ENCODE results near the gene TMEM50A.
"Not testable (repeated sequence)": the region's sequence is repeated elsewhere in the genome, so short reads cannot be mapped to it uniquely, and the experiment has no call there.

Gene TMEM50A

DNA sequence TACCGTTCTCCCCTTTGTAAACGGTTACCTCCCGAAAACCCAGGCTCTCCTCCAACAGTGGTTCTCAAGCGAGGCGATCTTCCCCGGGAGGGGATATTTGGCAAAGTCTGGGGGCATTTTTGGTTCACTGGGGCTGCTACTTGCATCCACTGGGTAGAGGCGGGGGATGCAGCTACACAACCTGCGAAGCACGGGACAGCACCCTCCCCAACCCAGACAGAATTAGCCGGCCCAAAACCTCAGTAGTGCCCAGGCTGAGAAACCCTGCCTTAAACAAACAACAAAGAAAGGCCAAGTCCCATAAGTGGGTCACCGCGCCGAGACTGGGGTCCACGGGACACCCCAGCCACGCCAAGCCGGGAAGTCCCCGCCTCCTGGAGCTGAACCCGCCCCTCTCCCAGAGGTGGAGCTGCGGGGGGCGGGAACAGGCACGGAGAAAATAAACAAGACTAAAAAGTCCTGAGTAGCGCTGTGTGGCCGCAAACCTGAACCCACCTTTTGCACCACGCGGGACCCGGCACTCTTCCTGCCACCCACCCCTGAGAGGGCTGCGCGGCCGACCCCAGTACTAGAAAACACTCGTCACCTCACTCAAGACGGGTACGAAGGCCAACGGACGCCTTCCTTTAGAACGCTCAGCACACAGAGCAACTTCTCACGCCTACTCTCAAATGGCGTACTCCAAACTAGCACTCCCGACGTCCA lies 499 bp upstream of the TMEM50A start:
- not testable (repeated sequence) for DNase-seq

GRCh38 chr1:25338986-25339385 lies 852 bp downstream of the TMEM50A start:
- peak in 2 of 4 experiments; percentile 52 for DNase-seq

DNA sequence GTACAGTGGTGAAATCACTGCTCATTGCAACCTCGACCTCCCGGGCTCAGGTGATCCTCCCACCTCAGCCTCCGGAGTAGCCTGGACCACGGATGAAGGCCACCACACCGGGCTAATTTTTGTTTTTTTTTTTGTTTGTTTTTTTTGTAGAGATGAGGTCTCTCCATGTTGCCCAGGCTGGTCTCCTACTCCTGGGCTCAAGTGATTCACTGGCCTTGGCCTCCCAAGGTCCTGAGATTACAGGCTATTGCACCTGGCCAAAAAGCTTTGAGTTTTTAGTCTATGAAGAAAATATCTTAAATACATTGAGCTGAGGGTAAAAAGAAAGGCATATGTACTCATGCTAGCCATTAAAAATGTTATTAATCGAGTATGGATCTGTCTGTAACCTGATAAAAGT lies 3.6 kb downstream of the TMEM50A start:
- no peak for DNase-seq

- no peak for DNase-seq
These were observed 4.7 kb downstream of the TMEM50A start for GRCh38 chr1:25342846-25343245.

GRCh38 chr1:25343872-25344271 lies 5.7 kb downstream of the TMEM50A start:
- no peak for DNase-seq

- DNase-seq = no peak
These were observed 9.4 kb downstream of the TMEM50A start for GRCh38 chr1:25347556-25347955.

GRCh38 chr1:25349606-25350005 lies 11.5 kb downstream of the TMEM50A start:
- no peak for DNase-seq

DNA sequence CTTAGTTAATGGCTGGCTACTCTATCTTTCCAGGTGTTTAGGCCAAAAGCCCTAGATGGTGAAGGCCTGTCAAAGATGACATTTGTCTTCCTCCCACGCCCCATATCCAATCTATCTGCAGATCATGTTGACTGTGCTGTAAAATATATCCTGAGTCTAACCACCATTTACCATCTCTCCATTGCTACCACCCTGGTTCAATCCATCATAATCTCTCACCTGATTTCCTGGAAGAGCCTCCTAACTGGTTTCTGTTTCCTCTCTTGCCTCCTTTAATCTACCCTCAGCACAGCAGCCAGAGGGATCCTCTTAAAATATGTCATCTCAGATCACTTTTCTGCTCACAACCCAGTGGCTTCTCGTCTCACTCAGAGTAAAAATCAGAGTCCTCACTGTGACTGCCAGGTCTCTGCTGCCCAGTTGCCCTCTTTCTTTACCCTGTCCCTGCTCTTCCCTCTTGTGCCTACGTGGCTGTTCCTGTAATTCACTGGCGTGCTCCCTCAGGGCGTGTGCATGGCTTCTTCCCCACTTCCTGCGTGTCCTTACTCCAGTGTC lies 17.8 kb downstream of the TMEM50A start:
- no peak for DNase-seq

- no peak for DNase-seq
These were observed 18.3 kb downstream of the TMEM50A start for GRCh38 chr1:25356441-25356840.

GRCh38 chr1:25356848-25357247 lies 18.7 kb downstream of the TMEM50A start:
- no peak for DNase-seq

DNA sequence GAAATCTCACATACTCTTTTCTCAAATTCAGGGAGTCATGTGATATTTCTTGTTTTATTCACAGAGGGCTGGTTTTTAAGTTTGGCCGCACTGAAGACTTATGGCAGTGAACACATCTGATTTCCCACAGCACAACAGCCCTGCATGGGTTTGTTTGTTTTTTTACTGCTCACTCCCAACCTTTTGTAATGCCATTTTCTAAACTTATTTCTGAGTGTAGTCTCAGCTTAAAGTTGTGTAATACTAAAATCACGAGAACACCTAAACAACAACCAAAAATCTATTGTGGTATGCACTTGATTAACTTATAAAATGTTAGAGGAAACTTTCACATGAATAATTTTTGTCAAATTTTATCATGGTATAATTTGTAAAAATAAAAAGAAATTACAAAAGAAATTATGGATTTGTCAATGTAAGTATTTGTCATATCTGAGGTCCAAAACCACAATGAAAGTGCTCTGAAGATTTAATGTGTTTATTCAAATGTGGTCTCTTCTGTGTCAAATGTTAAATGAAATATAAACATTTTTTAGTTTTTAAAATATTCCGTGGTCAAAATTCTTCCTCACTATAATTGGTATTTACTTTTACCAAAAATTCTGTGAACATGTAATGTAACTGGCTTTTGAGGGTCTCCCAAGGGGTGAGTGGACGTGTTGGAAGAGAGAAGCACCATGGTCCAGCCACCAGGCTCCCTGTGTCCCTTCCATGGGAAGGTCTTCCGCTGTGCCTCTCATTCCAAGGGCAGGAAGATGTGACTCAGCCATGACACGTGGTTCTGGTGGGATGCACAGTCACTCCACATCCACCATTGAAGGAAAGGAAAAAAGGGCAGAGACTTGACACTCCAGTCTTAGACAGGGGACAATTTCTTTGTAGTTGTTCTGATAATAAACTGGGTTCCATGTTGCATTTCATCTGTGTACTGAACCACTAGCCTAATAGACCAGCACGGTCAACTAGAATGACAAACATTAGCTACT lies 22.8 kb downstream of the TMEM50A start:
- DNase-seq = peak in 1 of 4 experiments; percentile 9

DNA sequence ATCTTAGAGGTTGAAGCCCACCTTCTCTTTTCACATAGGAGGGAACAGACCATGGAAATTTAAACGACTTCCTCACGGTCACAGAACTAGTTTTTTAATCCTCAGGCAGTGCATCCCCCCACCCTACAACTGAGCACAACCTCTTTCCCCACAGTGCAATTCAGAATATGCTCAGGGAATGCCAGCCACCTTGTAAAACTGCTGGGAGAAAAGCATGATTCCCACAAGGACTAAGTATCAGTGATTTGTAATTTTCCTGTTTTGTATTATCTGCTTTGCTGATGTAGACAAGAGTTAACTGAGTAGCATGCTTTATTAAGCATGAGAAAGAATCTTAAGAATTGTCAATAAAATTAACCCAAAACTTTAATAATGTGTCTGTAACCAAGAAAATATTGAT lies 23.8 kb downstream of the TMEM50A start:
- no peak for DNase-seq

DNA sequence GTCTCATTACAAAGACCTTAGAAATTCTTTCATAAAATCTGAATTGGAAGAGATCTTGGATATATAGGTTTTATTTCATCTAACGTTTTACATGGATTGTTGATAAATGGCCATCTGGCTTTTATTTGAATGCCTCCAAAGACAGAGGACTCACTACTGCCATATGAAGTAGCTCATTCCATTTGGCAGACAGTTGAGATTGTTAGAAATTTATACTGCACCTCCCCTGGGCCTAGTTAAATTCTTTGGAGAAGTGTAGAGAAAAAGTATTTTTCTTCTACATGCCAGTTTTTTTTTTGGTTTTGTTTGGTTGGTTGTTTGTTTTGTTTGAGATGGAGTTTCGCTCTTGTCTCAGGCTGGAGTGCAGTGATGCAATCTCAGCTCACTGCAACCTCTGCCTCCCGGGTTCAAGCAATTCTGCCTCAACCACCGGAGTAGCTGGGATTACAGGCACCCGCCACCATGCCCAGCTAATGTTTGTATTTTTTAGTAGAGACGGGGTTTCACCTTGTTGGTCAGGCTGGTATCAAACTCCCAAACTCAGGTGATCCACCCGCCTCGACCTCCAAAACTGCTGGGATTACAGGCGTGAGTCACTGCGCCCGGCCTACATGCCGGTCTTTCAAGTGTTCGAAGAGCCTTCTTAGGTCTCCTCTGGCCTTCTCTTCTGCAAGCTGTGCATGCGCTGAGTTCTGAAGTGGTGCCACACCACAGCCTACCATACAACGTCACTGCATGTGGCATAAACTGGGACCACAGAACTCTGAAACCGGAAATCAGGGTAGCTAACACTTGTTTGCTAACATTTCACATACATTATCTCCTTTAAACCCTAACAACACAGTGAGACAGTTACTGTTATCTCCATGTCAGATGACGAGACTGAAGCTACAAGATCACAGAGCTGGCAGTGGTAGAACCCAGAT lies 24.8 kb downstream of the TMEM50A start:
- not testable (repeated sequence) for DNase-seq

DNA sequence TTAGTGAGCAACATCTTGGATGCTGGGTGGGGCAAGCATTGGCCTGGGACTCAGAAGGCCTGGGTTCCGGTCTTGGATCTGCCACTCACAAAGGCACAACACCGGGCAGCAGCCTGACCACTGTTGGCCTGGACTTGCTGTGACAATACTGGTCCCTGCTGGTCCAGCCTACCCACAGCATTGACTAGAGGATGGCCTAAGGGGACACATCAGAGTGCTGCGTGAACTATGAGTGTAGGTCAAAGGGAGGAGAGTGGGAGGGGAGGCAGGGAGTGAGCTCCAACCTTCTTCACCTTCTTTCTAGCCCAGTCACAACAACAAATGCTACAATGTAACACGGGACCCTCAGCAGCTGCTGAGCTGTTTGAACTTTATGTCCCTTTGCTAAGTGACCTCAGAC lies 31.1 kb downstream of the TMEM50A start:
- DNase-seq = peak; percentile 3 to 14 (median 12)

DNA sequence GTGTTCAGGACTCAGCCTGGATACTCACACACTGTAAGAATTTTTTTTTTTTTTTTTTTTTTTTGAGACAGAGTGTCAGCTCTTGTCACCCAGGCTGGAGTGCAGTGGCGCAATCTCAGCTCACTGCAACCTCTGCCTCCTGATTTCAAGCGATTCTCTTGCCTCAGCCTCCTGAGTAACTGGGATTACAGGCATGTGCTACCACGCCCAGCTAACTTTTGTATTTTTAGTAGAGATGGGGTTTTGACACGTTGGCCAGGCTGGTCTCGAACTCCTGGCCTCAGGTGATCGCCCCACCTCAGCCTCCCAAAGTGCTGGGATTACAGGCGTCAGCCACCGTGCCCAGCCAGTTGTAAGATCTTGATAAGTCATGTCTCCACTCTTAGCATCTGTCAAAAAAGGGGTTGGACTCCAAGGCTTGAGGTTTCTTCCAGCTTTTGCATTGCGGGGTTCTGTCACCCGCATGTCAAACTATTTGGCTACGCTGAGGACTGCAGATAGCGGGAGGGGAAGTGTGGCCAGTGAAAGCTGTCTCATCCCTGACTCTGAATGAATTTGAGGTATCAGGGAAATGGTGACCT lies 31.6 kb downstream of the TMEM50A start:
- DNase-seq = peak in 3 of 4 experiments; percentile 31 to 51 (median 38)

DNA sequence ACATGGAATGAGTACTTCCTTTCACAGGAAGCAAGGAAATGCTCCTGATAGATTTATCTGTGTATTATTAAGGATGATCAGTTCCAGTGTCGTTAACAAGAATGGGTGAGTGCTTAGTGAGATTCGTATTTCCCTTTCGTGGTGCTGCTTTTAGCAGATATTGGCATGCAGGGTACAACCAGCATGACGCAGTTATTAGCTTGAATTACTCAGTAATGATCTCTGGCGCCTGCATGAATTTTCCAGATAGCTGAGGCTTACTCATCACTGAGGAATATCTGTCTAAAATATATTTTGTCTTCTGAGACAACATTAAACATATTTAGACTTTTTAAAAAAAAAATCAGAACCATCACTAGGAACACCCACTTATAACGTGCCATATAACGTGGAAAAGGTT lies 33.6 kb downstream of the TMEM50A start:
- DNase-seq = not testable (repeated sequence)

- DNase-seq = not testable (repeated sequence)
These were observed 40.2 kb downstream of the TMEM50A start for GRCh38 chr1:25378367-25378766.

- DNase-seq = not testable (repeated sequence)
These were observed 44.4 kb downstream of the TMEM50A start for GRCh38 chr1:25382543-25382942.

DNA sequence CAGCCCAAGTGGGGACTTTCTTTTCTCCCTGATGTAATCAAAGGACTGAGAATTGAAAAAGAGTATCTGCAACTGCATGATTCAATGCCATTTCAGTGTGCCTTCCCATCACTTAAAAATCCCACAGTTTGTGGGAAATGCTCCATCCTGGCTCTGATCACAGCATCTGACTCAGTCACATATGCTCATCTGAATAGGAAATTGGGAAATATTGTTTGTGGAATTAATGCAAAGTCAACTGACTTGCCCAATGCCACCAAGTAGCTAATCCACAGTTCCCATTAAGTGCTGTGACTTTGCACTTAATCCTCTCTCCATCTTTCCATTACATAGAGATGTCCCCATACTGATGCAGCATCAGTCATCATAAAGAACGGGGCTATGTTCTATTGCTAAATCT lies 45.0 kb downstream of the TMEM50A start:
- DNase-seq = peak; percentile 68 to 89 (median 74)

DNA sequence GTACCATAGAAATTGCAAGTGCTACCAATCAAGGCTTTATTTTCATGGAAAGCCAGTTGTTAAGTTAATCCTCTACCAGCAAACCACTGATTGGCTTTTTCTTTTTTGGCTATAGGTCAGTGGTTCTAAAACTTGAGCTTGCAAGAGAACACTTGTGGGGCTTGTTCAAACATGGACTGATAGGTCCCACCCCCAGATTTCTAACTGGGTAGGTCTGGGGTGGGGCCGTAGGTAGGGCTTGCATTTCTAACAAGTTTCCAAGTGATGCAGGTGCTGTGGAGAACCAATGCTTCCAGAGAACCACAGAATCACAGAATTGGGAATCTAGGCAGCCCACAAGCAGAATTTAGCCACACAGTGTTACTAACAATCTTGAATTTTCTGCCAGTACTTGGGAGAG lies 45.7 kb downstream of the TMEM50A start:
- DNase-seq = not testable (repeated sequence)

DNA sequence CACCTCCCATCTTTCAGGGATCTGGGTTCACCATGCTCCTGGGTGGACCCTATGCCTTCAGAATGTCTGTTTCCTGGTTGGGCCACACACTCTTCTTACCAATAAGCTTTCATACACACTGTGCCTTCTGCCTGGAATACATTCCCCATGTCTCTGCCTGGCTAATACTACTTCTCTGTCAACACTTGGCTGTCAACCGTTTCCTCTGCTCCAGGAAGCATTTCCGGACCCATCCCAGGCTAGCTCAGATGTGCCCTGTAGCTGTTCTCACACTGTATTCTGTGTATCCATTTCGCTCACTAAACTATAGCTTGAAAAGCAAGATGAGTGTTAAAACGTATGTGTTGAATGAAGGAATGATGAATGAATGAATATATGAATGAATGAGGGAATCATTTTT lies 49.0 kb downstream of the TMEM50A start:
- DNase-seq = not testable (repeated sequence)

- not testable (repeated sequence) for DNase-seq
These were observed 50.6 kb downstream of the TMEM50A start for GRCh38 chr1:25388691-25389090.
